ENCODE results near the gene TMPRSS13. TPM values are rescaled to one million over a fixed set of nuclear protein-coding genes. Genes with fewer than 3 reads are reported as not detected.

The TMPRSS13 gene
- total and polyA plus RNA-seq, 2 donors: 1.5 to 3.5 TPM

- H3K4me3 ChIP-seq (ENCODE audit: low read length in 2 of 2): no peak overlapping the region
- H3K27me3 ChIP-seq (ENCODE audit: control insufficient read depth in 2 of 2, insufficient read depth in 1 of 2, low read length in 1 of 2): peaks cover 9 to 72% of the 10 kb centered on the region in 2 donors
- no peak overlapping the region for H3K27ac ChIP-seq (ENCODE audit: low read depth in 1 of 2, low read length in 1 of 2)
- H3K36me3 ChIP-seq (ENCODE audit: control insufficient read depth in 2 of 2, insufficient read depth in 2 of 2, low read length in 1 of 2): no peaks in the 10 kb centered on the region
- no peak for DNase-seq (ENCODE audit: low read depth in 6 of 9, low spot score in 9 of 9)
- H3K9me3 ChIP-seq (ENCODE audit: control insufficient read depth in 2 of 2, insufficient read depth in 1 of 2, low read length in 1 of 2): peaks cover 1 to 5% of the 10 kb centered on the region in 2 donors
- H3K4me1 ChIP-seq (ENCODE audit: control insufficient read depth in 2 of 2, insufficient read depth in 2 of 2, low read length in 2 of 2): peaks cover 12 to 52% of the 10 kb centered on the region in 2 donors
- WGBS: 51% methylated on average over 16 of the region's 16 CpGs
Measured at GRCh38 chr11:117874253-117874909, 54.8 kb downstream of the TMPRSS13 start.

DNA sequence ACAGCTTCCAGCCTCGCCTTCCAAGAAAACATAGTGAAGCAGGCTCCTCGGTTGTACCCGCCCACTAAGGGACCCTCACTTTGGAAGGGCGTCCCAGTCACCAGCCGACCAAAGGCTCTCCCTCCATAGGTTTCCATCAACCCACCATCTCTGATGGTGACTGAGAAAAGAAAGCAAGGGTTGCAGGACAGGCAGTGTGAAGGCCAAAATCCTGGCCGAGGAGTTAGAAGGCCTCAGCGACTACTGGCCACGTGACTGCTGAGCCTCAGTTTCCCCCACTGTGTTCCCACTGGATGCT, 55.4 kb downstream of the TMPRSS13 start:
- Histone ChIP-seq H3K9me3 (ENCODE audit: control insufficient read depth in 2 of 2, insufficient read depth in 1 of 2, low read length in 1 of 2) (peaks cover 1 to 5% of the 10 kb centered on the region in 2 donors), H3K36me3 (ENCODE audit: control insufficient read depth in 2 of 2, insufficient read depth in 2 of 2, low read length in 1 of 2) (no peaks in the 10 kb centered on the region), H3K4me3 (ENCODE audit: low read length in 2 of 2) (no peak overlapping the region), H3K27me3 (ENCODE audit: control insufficient read depth in 2 of 2, insufficient read depth in 1 of 2, low read length in 1 of 2) (peaks cover 9 to 66% of the 10 kb centered on the region in 2 donors), H3K4me1 (ENCODE audit: control insufficient read depth in 2 of 2, insufficient read depth in 2 of 2, low read length in 2 of 2) (peaks cover 12 to 55% of the 10 kb centered on the region in 2 donors), H3K27ac (ENCODE audit: low read depth in 1 of 2, low read length in 1 of 2) (no peak overlapping the region)
- DNase-seq (ENCODE audit: low read depth in 6 of 9, low spot score in 9 of 9): no peak
- WGBS: 91% methylated on average over 8 of the region's 8 CpGs

- peak in 1 of 9 donors; percentile 23 for DNase-seq (ENCODE audit: low read depth in 6 of 9, low spot score in 9 of 9)
- WGBS: 81% methylated on average over 15 of the region's 15 CpGs
- Histone ChIP-seq H3K4me3 (ENCODE audit: low read length in 2 of 2) (no peak overlapping the region), H3K4me1 (ENCODE audit: control insufficient read depth in 2 of 2, insufficient read depth in 2 of 2, low read length in 2 of 2) (peaks cover 12 to 55% of the 10 kb centered on the region in 2 donors), H3K9me3 (ENCODE audit: control insufficient read depth in 2 of 2, insufficient read depth in 1 of 2, low read length in 1 of 2) (peaks cover 1 to 5% of the 10 kb centered on the region in 2 donors), H3K36me3 (ENCODE audit: control insufficient read depth in 2 of 2, insufficient read depth in 2 of 2, low read length in 1 of 2) (no peaks in the 10 kb centered on the region), H3K27me3 (ENCODE audit: control insufficient read depth in 2 of 2, insufficient read depth in 1 of 2, low read length in 1 of 2) (peaks cover 9 to 60% of the 10 kb centered on the region in 2 donors), H3K27ac (ENCODE audit: low read depth in 1 of 2, low read length in 1 of 2) (no peak overlapping the region)
Measured at GRCh38 chr11:117872975-117873827, 56.0 kb downstream of the TMPRSS13 start.

- no peak overlapping the region for H3K27ac ChIP-seq (ENCODE audit: low read depth in 1 of 2, low read length in 1 of 2)
- DNase-seq (ENCODE audit: low read depth in 6 of 9, low spot score in 9 of 9): no peak
- 86% methylated on average over 12 of the region's 12 CpGs for WGBS
- peaks cover 1 to 5% of the 10 kb centered on the region in 2 donors for H3K9me3 ChIP-seq (ENCODE audit: control insufficient read depth in 2 of 2, insufficient read depth in 1 of 2, low read length in 1 of 2)
- H3K4me1 ChIP-seq (ENCODE audit: control insufficient read depth in 2 of 2, insufficient read depth in 2 of 2, low read length in 2 of 2): peaks cover 12 to 55% of the 10 kb centered on the region in 2 donors
- no peaks in the 10 kb centered on the region for H3K36me3 ChIP-seq (ENCODE audit: control insufficient read depth in 2 of 2, insufficient read depth in 2 of 2, low read length in 1 of 2)
- peaks cover 5 to 53% of the 10 kb centered on the region in 2 donors for H3K27me3 ChIP-seq (ENCODE audit: control insufficient read depth in 2 of 2, insufficient read depth in 1 of 2, low read length in 1 of 2)
- H3K4me3 ChIP-seq (ENCODE audit: low read length in 2 of 2): no peak overlapping the region
Measured at GRCh38 chr11:117872420-117872961, 56.7 kb downstream of the TMPRSS13 start.

DNA sequence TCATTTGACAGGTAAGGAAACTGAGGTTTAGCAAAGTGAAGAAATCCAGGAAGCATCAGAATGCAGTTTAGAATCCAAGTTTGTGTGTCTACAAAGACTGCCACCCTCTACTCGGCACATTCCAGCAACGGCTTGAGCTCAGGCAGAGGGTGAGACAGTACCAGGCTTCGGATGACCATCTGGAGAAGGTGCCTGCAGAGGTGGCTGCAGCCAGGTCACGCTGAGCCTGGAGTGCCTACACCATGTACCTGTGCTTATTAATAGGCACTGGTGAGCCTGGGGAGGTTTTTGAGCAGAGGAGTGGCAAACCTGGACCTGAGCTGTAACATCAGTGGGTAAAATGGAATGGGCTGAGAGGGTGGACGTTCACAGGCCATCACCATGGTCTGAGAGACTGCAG, 57.4 kb downstream of the TMPRSS13 start:
- Histone ChIP-seq H3K27ac (ENCODE audit: low read depth in 1 of 2, low read length in 1 of 2) (no peak overlapping the region), H3K9me3 (ENCODE audit: control insufficient read depth in 2 of 2, insufficient read depth in 1 of 2, low read length in 1 of 2) (peaks cover 1 to 5% of the 10 kb centered on the region in 2 donors), H3K4me3 (ENCODE audit: low read length in 2 of 2) (no peak overlapping the region), H3K4me1 (ENCODE audit: control insufficient read depth in 2 of 2, insufficient read depth in 2 of 2, low read length in 2 of 2) (peaks cover 12 to 51% of the 10 kb centered on the region in 2 donors), H3K27me3 (ENCODE audit: control insufficient read depth in 2 of 2, insufficient read depth in 1 of 2, low read length in 1 of 2) (peaks cover 0 to 46% of the 10 kb centered on the region in 2 donors), H3K36me3 (ENCODE audit: control insufficient read depth in 2 of 2, insufficient read depth in 2 of 2, low read length in 1 of 2) (no peaks in the 10 kb centered on the region)
- WGBS: 96% methylated on average over 5 of the region's 5 CpGs
- DNase-seq (ENCODE audit: low read depth in 6 of 9, low spot score in 9 of 9): no peak

DNA sequence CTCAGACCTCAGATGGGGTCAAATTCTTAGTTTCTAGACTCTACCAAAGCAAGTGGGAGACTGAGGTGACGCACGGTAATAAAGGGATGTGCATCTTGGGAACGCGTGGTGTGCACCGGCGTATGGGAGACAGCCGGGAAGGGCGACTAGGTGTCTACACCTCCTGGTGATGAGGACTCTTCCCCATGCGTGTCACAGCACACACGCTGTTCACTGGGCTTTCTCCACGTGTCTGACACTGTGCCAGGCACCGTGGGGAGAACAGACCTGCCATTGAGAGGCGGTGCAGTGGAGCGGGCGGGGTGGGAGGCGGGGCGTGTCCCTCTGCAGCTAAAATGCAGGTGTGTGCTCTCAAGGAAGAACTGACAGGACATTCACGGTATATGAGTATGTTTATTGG, 58.0 kb downstream of the TMPRSS13 start:
- H3K36me3 ChIP-seq (ENCODE audit: control insufficient read depth in 2 of 2, insufficient read depth in 2 of 2, low read length in 1 of 2): no peaks in the 10 kb centered on the region
- no peak overlapping the region for H3K4me3 ChIP-seq (ENCODE audit: low read length in 2 of 2)
- H3K9me3 ChIP-seq (ENCODE audit: control insufficient read depth in 2 of 2, insufficient read depth in 1 of 2, low read length in 1 of 2): peaks cover 0 to 5% of the 10 kb centered on the region in 2 donors
- H3K27ac ChIP-seq (ENCODE audit: low read depth in 1 of 2, low read length in 1 of 2): no peak overlapping the region
- WGBS: 92% methylated on average over 18 of the region's 18 CpGs
- DNase-seq (ENCODE audit: low read depth in 6 of 9, low spot score in 9 of 9): no peak
- peaks cover 0 to 40% of the 10 kb centered on the region in 2 donors for H3K27me3 ChIP-seq (ENCODE audit: control insufficient read depth in 2 of 2, insufficient read depth in 1 of 2, low read length in 1 of 2)
- peaks cover 11 to 49% of the 10 kb centered on the region in 2 donors for H3K4me1 ChIP-seq (ENCODE audit: control insufficient read depth in 2 of 2, insufficient read depth in 2 of 2, low read length in 2 of 2)

GRCh38 chr11:117870103-117870952, 58.9 kb downstream of the TMPRSS13 start:
- peaks cover 0 to 31% of the 10 kb centered on the region in 2 donors for H3K27me3 ChIP-seq (ENCODE audit: control insufficient read depth in 2 of 2, insufficient read depth in 1 of 2, low read length in 1 of 2)
- DNase-seq (ENCODE audit: low read depth in 6 of 9, low spot score in 9 of 9): peak in 1 of 9 donors; percentile 14
- no peaks in the 10 kb centered on the region for H3K36me3 ChIP-seq (ENCODE audit: control insufficient read depth in 2 of 2, insufficient read depth in 2 of 2, low read length in 1 of 2)
- peaks cover 0 to 5% of the 10 kb centered on the region in 2 donors for H3K9me3 ChIP-seq (ENCODE audit: control insufficient read depth in 2 of 2, insufficient read depth in 1 of 2, low read length in 1 of 2)
- 69% methylated on average over 9 of the region's 9 CpGs for WGBS
- H3K4me1 ChIP-seq (ENCODE audit: control insufficient read depth in 2 of 2, insufficient read depth in 2 of 2, low read length in 2 of 2): peaks cover 3 to 41% of the 10 kb centered on the region in 2 donors
- H3K27ac ChIP-seq (ENCODE audit: low read depth in 1 of 2, low read length in 1 of 2): peak overlapping the region in 1 of 2 donors; percentile 26
- no peak overlapping the region for H3K4me3 ChIP-seq (ENCODE audit: low read length in 2 of 2)

DNA sequence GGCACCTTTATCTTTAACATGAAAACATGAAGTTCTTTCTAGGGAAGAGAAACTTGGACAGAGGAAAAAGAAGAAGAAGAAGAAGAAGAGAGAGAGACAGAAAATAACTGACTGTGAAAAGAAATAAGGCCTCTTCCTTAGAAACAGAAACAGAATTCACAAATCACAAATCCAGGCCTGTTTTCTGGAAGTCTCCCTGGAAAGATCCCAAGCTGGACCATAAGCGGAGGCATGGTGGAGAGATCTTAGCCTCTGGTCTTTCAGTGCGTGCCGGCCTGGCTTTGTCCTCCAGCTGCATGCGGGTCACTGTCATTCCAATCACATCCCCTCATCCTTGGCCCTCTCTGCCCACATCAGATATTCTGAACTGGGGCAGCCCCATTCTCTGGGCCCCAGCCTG, 59.6 kb downstream of the TMPRSS13 start:
- H3K4me1 ChIP-seq (ENCODE audit: control insufficient read depth in 2 of 2, insufficient read depth in 2 of 2, low read length in 2 of 2): peaks cover 0 to 34% of the 10 kb centered on the region in 2 donors
- WGBS: 89% methylated on average over 4 of the region's 4 CpGs
- H3K27me3 ChIP-seq (ENCODE audit: control insufficient read depth in 2 of 2, insufficient read depth in 1 of 2, low read length in 1 of 2): peaks cover 0 to 24% of the 10 kb centered on the region in 2 donors
- H3K4me3 ChIP-seq (ENCODE audit: low read length in 2 of 2): no peak overlapping the region
- no peak for DNase-seq (ENCODE audit: low read depth in 6 of 9, low spot score in 9 of 9)
- no peaks in the 10 kb centered on the region for H3K36me3 ChIP-seq (ENCODE audit: control insufficient read depth in 2 of 2, insufficient read depth in 2 of 2, low read length in 1 of 2)
- H3K27ac ChIP-seq (ENCODE audit: low read depth in 1 of 2, low read length in 1 of 2): peak overlapping the region in 1 of 2 donors; percentile 26
- peaks cover 0 to 5% of the 10 kb centered on the region in 2 donors for H3K9me3 ChIP-seq (ENCODE audit: control insufficient read depth in 2 of 2, insufficient read depth in 1 of 2, low read length in 1 of 2)

Measured in thymus (tissue), 11 donors.